Ovary (tissue), 9 donors: Measurements from ENCODE around the gene GPS1. TPM values are rescaled to one million over a fixed set of nuclear protein-coding genes. Genes with fewer than 3 reads are reported as not detected.

Source experiments
- DNase-seq, 5 donors: peaks; one replicate each; pipeline ENCODE4 v3.0.0-alpha.2; 2019 to 2020
- H3K27ac ChIP-seq, 2 donors: fragments of 200-600 bp; one replicate each; pipeline versions ENCODE4 v1.5.1 to v1.8.0; 2019 to 2022
- H3K27me3 ChIP-seq: fragments of 200-600 bp; one replicate; pipeline ENCODE4 v1.8.0; 2022
- H3K36me3 ChIP-seq: fragments of 200-600 bp; sonication (generic); one replicate; pipeline ENCODE4 v1.5.1; 2019
- H3K4me1 ChIP-seq: one replicate; pipeline ENCODE4 v1.8.1; 2013; ENCODE audit warnings: mild to moderate bottlenecking, moderate library complexity; ENCODE audit not compliant: insufficient read depth
- H3K4me3 ChIP-seq: fragments of 200-600 bp; sonication (generic); one replicate; pipeline ENCODE4 v1.5.1; 2017
- H3K9me3 ChIP-seq, 2 donors: fragments of 200-600 bp in 1 of 2; sonication (generic) in 1 of 2; one replicate each; pipeline versions ENCODE4 v1.5.1 to v1.8.1; 2013 to 2019; ENCODE audit warnings: mild to moderate bottlenecking in 1 of 2, moderate library complexity in 1 of 2
- CTCF ChIP-seq, 3 donors: fragments of 450-650 bp in 2 of 3; fragments of 200-600 bp in 1 of 3; IDR thresholded peaks; one replicate each; pipeline versions ENCODE4 v1.5.1 to v1.8.0; 2016 to 2022; ENCODE audit warnings: antibody characterized with exemption in 3 of 3, mild to moderate bottlenecking in 1 of 3
- EP300 ChIP-seq: sonication (generic); formaldehyde crosslinking; IDR thresholded peaks from one replicate; pipeline ENCODE4 v1.6.1; 2017; ENCODE audit warnings: antibody characterized with exemption
- POLR2A ChIP-seq: fragments of 450-650 bp; IDR thresholded peaks from one replicate; pipeline ENCODE4 v1.6.1; 2017; ENCODE audit warnings: antibody characterized with exemption, mild to moderate bottlenecking, moderate library complexity
- WGBS, 3 donors: extraction: QIAGEN DNeasy Blood & Tissue Kit in 1 of 3; methylation state at CpG; one replicate each; pipeline versions ENCODE4 v1.1.5 to v1.1.7; 2013 to 2017; 5-methylcytosine and 5-hydroxymethylcytosine counted together
- intact Hi-C, 4 donors: fragments of 100-400 bp; cut with DNase I; formaldehyde crosslinking; loops; one replicate each; pipeline versions ENCODE4 v1.11.0 to v1.15.1; 2022 to 2023
- polyA plus RNA-seq, 2 donors: library from polyadenylated mRNA; stranded (reverse); fragments of 200-250 nt in 1 of 2; fragments of 350-450 nt in 1 of 2; fragmentation: Illumina TruSeq in 1 of 2; extraction: RNeasy Lipid Tissue Mini Kit (QIAGEN cat#74804) in 1 of 2; gene quantifications; one replicate each; pipeline ENCODE4 v1.2.3, GENCODE V29; 2013 to 2014
- total RNA-seq, 7 donors: library from RNA; depleted of rRNA in 2 of 7; stranded (reverse); fragments of >200 nt in 2 of 7; fragmentation: NEBNext Ultra II Directional in 3 of 7; extraction: Animal tissue kit (Norgen Biotek cat#: 25700) in 3 of 7; gene quantifications; one replicate each; pipeline versions ENCODE4 v1.1.0 to v1.2.4, GENCODE V29; 2016 to 2023
- donor health status: DM: no; HTN: no; CAD: no; lungs with moderate emphysema.
- donor health status: DM: no; HTN: no; CAD: no.
- donor health status: Bipolar disorder and iron deficiency.
- donor health status: DM: yes; HTN: yes; CAD: no.
- donor health status: DM: no; HTN: no; CAD: no.
- donor health status: DM: yes; HTN: yes; CAD: no.

Gene GPS1
- total and polyA plus RNA-seq, 9 donors, result 12.4 to 96.2 (median 77.8) TPM

- Histone ChIP-seq H3K27ac (no peak overlapping the region), H3K4me1 (peaks cover 9% of the 10 kb centered on the region), H3K4me3 (no peak overlapping the region), H3K27me3 (no peaks in the 10 kb centered on the region), H3K9me3 (no peaks in the 10 kb centered on the region), H3K36me3 (no peaks in the 10 kb centered on the region)
- TF ChIP-seq CTCF (IDR thresholded peaks at IDR 0.05) (no peak), POLR2A (no peak), EP300 (no peak)
- intact Hi-C loops, result no loop called here
- DNase-seq, result no peak
- WGBS, 3 donors, result 78 to 82% (median 79%) methylated on average over 20 of the region's 20 CpGs
Measured at GRCh38 chr17:82048571-82048971, 3.1 kb upstream of the GPS1 start.

- H3K36me3 ChIP-seq, result no peaks in the 10 kb centered on the region
- DNase-seq, result no peak
- H3K27me3 ChIP-seq, result no peaks in the 10 kb centered on the region
- intact Hi-C loops, result no loop called here
- TF ChIP-seq POLR2A, result no peak
- WGBS, 3 donors, result 80 to 89% (median 87%) methylated on average over 6 to 8 of the region's 8 CpGs
- H3K4me1 ChIP-seq, result peaks cover 9% of the 10 kb centered on the region
- H3K9me3 ChIP-seq, result no peaks in the 10 kb centered on the region
- no peak overlapping the region for H3K4me3 ChIP-seq
- no peak overlapping the region for H3K27ac ChIP-seq
Measured at GRCh38 chr17:82049106-82049505, 2.6 kb upstream of the GPS1 start.

- Histone ChIP-seq H3K27ac (no peak overlapping the region), H3K9me3 (no peaks in the 10 kb centered on the region), H3K4me1 (peaks cover 9% of the 10 kb centered on the region), H3K36me3 (no peaks in the 10 kb centered on the region), H3K4me3 (no peak overlapping the region), H3K27me3 (no peaks in the 10 kb centered on the region)
- intact Hi-C loops, result no loop called here
- WGBS, 3 donors, result 80 to 92% (median 92%) methylated on average over 3 to 16 of the region's 16 CpGs
- peak in 2 of 5 donors; percentile 8 to 23 for DNase-seq
- TF ChIP-seq CTCF (IDR thresholded peaks at IDR 0.05), result no peak
- no peak for TF ChIP-seq POLR2A
- no peak for TF ChIP-seq EP300
Measured at GRCh38 chr17:82049521-82049971, 2.2 kb upstream of the GPS1 start.

- Histone ChIP-seq H3K27me3 (no peaks in the 10 kb centered on the region), H3K36me3 (no peaks in the 10 kb centered on the region)
Measured at GRCh38 chr17:82050152-82050760, 1.4 kb upstream of the GPS1 start.

More at GRCh38 chr17:82050152-82050760, 1.4 kb upstream of the GPS1 start:
- H3K9me3 ChIP-seq, result no peaks in the 10 kb centered on the region
- H3K4me1 ChIP-seq, result peaks cover 9% of the 10 kb centered on the region
- H3K27ac ChIP-seq, result peak overlapping the region in 1 of 2 donors; percentile 75
- intact Hi-C loops, result loop anchor here in 1 of 4 donors (10.0 kb wide), 1 partner anchor 55 kb away; no protein-coding TSS in a partner anchor
- no peak for TF ChIP-seq CTCF (IDR thresholded peaks at IDR 0.05)
- TF ChIP-seq EP300, result no peak
- peak overlapping the region; percentile 59 for H3K4me3 ChIP-seq
- peak in 2 of 5 donors; percentile 13 to 37 for DNase-seq
- 82 to 89% (median 84%) methylated on average over 25 to 28 of the region's 28 CpGs for WGBS, 3 donors
